Measurements from ENCODE around the gene IL5RA. TPM values are rescaled to one million over a fixed set of nuclear protein-coding genes. Genes with fewer than 3 reads are reported as not detected.

IL5RA gene
- total RNA-seq, 1 donor from 2014 or later, result not detected

DNA sequence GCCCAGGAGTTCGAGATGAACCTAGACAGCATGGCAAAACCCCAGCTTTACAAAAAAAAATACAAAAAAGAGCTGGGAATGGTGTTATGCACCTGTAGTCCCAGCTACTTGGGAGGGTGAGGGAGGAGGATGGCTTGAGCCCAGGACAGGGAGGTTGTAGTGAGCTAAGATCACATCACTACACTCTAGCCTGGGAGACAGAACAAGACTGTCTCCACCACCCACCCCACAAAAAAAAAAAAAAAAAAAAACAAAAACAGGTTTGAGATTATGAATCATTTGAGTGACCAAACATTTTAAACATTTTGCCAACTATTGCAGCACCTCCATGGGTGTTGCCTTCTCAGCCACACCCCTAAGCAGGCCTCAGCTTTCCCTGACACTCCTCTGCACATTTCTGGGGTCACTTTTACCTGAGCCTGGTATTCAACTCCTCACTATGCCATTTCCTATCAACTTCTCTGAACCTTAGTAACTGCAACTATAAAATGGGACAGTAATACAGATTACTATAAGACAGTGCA, 41.8 kb downstream of the IL5RA start:
- intact Hi-C loops (cut with micrococcal nuclease), result no loop called here

DNA sequence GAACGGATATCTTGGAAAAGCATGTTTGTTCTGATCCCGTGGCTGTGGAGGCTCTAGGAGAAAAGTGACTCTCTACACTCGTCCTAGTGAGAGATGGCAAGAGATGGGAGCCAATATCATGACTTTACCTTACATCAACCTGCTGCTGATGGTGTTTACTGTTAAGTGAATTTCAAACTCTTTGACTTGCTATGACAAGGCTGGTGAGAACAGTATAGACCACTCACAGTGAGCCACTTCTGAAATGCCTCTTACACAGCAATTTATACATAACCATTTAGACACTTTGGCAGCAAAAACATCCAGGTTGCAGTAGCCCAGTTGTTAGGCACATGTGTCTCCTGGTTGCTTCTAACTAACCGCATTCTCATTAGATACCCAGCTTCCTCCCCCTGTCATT, 43.3 kb downstream of the IL5RA start:
- intact Hi-C loops (cut with micrococcal nuclease), result no loop called here

DNA sequence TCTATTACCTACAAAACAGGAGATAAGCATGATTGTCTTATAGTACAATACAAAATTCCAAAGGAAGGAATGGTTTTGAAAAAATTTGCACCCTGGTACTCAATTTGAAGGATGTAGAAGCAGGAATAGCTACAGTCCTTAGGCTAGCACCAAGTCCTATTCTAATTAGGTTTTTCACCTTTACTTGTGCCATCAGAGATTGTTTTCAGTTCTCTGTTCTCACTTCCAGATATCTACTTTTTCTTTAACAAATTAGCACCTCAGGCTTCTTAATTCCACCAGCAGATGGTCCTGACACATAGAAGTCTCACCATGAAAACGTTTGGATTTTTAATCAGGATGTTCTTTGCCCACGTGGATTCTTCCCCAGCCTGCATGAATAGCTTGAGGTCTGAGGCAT, 43.8 kb downstream of the IL5RA start:
- intact Hi-C loops (cut with micrococcal nuclease), result no loop called here

DNA sequence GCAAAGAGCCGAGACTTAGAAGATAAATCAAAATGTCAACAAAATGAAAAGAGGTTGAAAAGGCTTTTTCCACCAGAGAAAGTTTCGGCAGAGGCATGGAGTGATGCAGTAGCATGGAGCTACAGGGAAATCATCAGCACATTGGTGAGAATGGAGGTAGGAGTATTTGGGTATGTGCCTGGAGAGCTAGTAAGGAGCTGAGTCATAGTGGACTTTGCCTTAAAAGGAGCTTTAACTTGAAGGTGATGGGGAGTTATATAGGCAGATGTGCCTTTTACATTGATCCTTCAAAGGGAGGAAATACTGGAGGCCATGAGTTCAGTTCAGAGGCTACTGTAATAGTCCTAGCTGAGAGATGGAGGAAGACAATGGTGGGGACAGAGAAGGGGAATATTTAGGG, 44.3 kb downstream of the IL5RA start:
- intact Hi-C loops (cut with micrococcal nuclease), result no loop called here

DNA sequence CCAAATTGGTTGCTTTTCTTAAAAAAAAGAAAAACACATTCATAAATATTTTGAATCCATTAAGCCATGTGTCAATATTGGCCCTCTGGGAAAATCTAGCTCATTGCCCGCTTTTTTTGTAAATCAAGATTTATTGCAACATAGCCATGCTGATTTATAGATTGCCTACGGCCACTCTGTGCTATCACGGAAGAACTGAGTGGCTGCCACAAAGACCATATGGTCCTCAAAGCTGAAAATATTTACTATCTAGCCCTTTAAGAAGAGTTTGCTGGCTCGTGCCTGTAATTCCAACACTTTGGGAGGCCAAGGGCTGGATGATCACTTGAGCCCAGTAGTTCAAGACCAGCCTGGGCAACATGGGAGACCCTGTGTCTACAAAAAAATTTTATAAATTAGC, 45.9 kb downstream of the IL5RA start:
- intact Hi-C loops (cut with micrococcal nuclease), result no loop called here

DNA sequence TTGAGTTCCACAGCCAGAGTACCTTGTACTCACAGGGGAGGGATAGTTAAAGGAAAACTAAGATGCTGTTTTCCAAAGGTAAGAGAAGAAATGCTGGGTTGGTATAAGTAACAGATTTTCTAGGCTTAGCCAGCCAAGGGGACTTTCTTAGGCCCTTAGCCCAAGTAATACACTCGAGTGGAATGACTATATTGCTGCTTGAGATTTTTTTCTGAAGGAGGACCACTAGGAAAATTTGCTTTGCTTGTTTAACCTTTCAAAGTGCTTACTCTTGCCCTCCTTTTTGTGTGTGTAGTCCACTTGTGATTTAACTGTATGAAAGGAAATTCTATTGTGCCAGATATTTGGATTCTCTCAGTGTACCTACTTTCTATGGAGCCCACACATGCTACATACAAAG, 50.5 kb downstream of the IL5RA start:
- intact Hi-C loops (cut with micrococcal nuclease), result no loop called here

DNA sequence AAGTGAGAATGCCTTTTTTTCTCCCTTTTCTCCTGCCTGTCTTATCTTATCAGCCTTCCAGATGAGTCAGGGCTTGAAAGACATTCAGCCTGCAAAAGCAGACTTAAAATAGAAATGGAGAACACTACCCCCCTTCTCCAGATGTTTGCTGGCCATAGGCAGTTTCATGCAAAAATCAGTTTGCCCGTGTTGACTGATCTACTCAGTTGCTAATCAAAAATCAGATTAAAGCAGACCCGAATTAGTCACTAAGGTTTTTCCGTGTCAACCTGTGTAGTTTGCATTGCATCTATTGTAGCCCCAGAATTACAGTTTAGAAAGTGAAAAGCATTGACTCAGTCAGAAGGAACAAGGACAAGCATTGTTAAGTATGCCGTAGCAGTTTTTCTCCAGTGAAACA, 56.2 kb downstream of the IL5RA start:
- intact Hi-C loops (cut with micrococcal nuclease), result no loop called here

DNA sequence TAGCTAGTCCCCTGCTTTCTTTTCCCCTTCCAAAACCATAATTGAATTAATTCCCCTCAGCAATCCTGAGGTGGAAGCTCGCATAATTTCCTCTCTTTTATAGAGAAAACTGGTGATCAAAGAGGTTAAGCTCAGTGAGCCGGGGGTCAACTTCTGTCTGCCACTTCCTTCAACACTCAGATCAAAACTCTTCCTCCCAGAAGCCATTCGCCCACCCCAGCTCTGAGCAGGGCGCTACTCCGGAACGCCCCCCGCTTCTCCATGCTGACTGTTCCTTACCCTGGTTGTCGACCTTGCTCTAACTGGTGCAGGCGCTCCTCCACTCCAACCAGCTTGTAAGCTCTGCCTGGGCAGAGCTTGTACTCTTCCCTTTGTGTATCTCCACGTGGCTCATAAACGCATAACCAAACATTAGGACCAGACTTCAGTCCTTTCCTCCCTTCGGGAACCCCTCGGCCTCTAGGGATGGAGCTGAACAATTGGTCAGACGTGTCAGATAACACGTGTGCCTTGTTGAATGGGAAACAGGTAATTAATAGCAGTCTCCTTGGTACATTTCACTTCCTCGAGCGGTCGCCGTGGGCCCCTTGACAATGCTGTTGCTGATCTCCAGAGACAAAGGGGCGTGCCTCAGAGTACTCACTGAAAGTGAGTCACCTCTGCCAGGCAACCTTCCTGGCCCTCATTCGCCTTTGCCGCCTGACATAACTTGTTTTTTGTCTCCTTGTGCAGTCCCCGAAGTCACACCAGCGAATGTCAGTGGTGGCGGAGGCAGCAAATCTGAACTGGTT, 71.8 kb downstream of the IL5RA start:
- intact Hi-C loops (cut with micrococcal nuclease), result no loop called here

DNA sequence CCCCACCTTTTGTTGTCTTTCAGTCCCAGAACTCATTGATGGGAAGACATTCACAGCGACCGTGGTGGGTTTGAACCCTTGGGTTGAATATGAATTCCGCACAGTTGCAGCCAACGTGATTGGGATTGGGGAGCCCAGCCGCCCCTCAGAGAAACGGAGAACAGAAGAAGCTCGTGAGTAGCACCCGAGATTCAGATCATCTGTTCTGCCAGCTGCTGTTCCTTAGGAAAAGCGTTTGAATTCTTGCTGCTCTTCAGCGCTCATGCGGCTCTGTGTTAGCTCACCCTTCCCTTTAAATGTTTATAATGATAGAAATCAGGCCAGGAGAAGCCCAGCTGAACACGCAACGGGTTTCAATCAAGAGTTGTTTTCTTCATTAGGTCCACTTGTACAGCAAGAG, 73.0 kb downstream of the IL5RA start:
- intact Hi-C loops (cut with micrococcal nuclease), result no loop called here

DNA sequence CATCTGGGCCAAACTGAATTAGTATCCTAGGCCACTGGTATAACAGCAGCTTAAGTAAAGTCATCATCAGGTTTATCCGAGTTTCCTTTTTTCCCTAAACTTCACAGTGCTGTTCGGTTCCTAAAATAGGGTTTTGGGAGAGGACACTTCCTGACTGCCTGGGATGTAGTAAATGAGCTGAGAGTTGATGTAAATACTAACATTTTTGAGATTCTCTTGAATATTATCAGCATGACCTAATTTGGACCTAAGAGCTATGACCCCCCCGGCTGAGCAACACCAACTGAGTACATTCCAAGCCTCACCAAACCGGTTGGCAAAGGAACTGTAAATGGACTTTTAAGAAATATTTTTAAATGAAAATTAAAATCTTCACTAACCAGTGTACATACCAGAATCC, 78.8 kb downstream of the IL5RA start:
- intact Hi-C loops (cut with micrococcal nuclease), result no loop called here

DNA sequence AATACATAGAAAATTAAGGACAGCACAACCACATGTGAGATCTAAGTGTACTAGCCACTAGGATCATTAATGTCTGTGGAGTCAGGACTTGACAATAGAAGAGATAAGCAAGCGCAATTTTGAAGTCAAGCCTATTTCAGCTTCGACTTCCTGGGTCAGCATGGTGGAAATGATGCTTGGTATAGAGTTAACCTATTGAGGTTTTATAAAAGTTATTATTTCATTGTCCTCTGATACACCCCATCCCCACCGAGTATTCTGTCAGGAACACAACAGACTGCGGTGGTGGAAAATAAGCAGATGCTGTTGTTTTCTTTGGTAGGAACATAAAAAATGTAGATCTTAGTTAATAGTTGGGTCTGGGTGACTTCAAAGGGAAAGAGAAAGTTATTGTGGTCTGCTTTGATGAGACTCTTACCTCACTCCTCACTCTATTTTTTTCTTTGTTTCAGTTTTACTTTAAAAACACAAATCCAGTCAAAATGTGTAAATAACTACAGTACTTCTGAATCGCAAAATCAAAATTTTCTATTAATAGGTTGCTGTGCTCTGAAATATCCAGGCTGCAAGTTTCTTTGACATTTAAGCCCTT, 82.1 kb downstream of the IL5RA start:
- intact Hi-C loops (cut with micrococcal nuclease), result loop anchor here (1.0 to 2.0 kb wide), 2 partner anchors 98 to 145 kb away; partner anchors contain the start of gene TRNT1

DNA sequence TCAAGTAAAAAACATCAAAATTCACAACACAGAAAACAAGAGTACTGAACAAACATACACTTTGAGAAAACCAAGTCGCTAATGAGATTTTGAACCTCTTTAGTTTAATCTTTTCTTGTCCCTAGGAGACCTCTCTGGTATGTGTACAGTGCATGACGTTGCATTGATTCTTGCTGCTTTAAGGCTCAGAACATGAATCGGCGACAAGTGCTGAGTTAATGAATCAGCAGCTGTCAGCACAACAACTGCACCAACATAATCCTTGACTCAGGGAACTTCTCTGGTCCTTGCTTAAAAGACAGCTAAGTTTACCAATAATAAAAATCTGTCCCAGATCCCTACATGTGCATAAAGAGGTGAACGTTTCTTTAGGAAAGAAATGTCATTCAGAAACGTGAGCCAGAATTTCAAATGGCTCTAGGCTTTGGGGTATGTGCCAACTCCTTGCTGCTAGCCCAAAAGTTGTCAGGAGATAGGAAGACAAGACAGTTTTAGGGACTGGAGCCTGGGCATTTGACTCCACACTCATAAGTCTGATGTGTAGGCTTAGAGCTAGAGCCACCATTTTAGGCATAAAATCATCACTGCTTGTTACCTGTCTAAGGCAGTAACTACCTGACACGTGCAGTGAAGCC, 86.9 kb downstream of the IL5RA start:
- intact Hi-C loops (cut with micrococcal nuclease), result no loop called here

DNA sequence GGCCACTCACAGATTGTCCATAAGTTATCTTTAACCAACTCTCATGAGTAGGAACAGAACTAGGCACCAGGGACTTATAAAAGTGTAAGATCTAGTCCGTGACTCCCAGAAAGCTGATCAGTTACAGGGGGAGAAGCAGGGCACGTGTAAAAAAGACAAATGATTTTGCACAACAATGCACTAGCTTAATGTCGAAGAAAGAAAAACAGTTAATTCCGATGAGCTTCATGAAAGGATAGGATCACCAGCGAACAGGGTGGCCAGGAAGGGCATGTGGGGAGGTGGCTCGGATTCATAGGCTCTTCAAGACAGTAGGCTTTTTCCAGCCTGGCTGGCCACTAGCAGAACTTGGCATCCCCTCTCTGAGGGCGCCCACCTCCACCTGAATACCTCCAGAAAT, 90.0 kb downstream of the IL5RA start:
- intact Hi-C loops (cut with micrococcal nuclease), result no loop called here

Other genes with a start within 250 kb of the IL5RA start
- gene TRNT1, start 16.6 kb upstream of the IL5RA start, total RNA-seq, result 35.0 and 38.3 TPM in 2 replicates
- gene CRBN, start 69.3 kb upstream of the IL5RA start, total RNA-seq, result 61.7 and 62.4 TPM in 2 replicates